ENCODE results near the gene SAMSN1. TPM values are rescaled to one million over a fixed set of nuclear protein-coding genes. Genes with fewer than 3 reads are reported as not detected.

SAMSN1 gene
- total and polyA plus RNA-seq, 10 donors = 24.8 to 79.2 (median 47.1) TPM

DNA sequence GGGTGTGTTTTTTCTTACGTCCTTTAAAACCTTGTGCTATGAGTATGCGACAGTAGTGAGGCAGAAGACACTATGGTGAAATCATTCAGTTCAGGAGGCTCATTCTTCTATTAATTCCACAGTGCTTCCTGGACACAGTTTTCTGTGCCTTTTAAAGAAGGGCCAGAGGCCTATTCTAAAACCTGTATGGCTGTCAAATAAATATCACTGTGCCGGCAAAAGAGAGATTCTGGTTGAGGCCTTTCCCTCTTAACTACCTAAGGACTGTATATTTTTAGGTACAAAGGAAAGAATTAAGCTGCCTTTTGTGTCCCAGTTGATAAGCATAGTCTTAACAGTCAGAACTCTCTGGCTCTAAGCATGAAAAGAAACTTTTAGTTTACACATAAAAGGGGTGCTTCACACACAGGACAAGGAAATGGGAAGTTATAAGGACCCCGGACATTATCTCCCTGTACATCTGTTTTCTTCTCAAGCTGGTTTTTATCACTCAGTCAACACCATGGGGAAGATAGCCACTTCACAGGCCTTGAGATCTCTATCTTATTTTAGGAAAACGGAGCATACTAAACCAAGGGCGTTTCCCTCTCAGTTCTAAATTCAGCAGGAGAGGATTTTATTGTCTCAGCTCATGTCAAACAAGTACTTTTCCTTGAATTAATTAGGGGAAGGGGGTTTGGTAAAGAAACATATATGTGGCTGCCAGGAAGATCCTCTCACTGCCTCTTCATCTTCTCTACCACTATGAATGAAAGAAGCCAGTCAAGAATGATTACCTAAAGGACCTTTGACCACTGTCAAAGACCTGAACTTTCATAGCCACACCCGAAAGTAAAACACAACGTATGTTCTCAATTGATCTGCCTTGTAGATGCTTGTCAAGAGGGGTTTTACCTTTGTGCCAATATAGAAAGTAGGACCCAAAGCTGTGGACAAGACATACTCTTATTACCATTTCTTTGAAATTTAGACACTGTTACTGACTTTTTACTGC is 91.8 kb downstream of the SAMSN1 start:
- Histone ChIP-seq H3K36me3 (no peaks in the 10 kb centered on the region), H3K27me3 (replicated peaks in 1 of 7) (no peaks in the 10 kb centered on the region), H3K9me3 (no peaks in the 10 kb centered on the region), H3K4me1 (peaks cover 0 to 14% (median 0%) of the 10 kb centered on the region in 6 donors), H3K4me3 (no peak overlapping the region), H3K27ac (no peak overlapping the region)
- no peak for DNase-seq
- WGBS, 5 donors = 43 to 52% (median 47%) methylated on average over 8 of the region's 8 CpGs
- TF ChIP-seq, protein P1, sequence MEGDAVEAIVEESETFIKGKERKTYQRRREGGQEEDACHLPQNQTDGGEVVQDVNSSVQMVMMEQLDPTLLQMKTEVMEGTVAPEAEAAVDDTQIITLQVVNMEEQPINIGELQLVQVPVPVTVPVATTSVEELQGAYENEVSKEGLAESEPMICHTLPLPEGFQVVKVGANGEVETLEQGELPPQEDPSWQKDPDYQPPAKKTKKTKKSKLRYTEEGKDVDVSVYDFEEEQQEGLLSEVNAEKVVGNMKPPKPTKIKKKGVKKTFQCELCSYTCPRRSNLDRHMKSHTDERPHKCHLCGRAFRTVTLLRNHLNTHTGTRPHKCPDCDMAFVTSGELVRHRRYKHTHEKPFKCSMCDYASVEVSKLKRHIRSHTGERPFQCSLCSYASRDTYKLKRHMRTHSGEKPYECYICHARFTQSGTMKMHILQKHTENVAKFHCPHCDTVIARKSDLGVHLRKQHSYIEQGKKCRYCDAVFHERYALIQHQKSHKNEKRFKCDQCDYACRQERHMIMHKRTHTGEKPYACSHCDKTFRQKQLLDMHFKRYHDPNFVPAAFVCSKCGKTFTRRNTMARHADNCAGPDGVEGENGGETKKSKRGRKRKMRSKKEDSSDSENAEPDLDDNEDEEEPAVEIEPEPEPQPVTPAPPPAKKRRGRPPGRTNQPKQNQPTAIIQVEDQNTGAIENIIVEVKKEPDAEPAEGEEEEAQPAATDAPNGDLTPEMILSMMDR (IDR thresholded peaks at IDR 0.05 in 8 of 11, conservative IDR thresholded peaks at IDR 0.05 in 3 of 11) = no peak
- TF ChIP-seq POLR2A (IDR thresholded peaks at IDR 0.05) (no peak), POLR2AphosphoS5 (IDR thresholded peaks at IDR 0.05) (no peak)
- intact Hi-C loops (cut with DNase I; ENCODE audit: low total_unique reads) = no loop called here

DNA sequence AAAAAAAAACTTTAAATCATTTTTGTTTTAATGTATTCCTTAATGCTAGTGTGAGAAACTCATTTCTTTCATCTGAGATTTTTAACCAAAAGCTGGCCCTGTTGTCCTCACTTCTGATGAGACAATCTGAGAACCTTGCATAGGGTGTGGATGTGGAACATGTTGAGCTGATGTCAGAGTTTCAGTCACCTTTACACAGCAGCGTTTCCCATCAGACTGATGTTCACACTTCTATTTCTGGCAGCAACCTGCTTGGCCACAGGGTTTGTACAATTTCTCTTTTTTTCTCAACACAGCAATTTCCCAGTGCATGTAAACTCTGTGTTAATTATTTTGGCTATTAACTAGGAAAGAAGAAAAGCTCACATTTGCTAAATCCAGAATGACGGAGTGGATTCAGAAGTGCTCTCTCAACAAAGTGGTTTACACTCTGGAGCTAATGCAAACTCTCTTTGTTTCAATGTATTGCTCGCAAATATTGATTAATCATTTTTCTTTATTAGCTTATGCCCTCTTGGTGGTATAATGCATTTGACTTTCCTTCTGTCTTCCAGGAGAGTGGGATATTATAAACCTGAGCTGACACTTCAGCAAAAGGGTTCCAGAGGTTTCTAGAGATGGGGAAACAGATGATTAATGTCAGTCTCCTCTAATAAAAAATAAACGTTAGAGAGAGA is 92.6 kb downstream of the SAMSN1 start:
- TF ChIP-seq POLR2A (IDR thresholded peaks at IDR 0.05) = no peak
- TF ChIP-seq, protein P1 (IDR thresholded peaks at IDR 0.05 in 8 of 11, conservative IDR thresholded peaks at IDR 0.05 in 3 of 11) = no peak
- TF ChIP-seq POLR2AphosphoS5 (IDR thresholded peaks at IDR 0.05) = no peak
- Histone ChIP-seq H3K36me3 (no peaks in the 10 kb centered on the region), H3K4me3 (no peak overlapping the region), H3K27ac (peak overlapping the region in 1 of 8 donors; percentile 12), H3K9me3 (no peaks in the 10 kb centered on the region), H3K4me1 (peaks cover 0 to 14% (median 0%) of the 10 kb centered on the region in 6 donors), H3K27me3 (replicated peaks in 1 of 7) (no peaks in the 10 kb centered on the region)
- 54 to 64% (median 61%) methylated on average over 4 of the region's 4 CpGs for WGBS, 5 donors
- intact Hi-C loops (cut with DNase I; ENCODE audit: low total_unique reads) = no loop called here
- DNase-seq = no peak

GRCh38 chr21:14452727-14453241 is 93.3 kb downstream of the SAMSN1 start:
- Histone ChIP-seq H3K27me3 (replicated peaks in 1 of 7) (no peaks in the 10 kb centered on the region), H3K27ac (peak overlapping the region in 1 of 8 donors; percentile 12), H3K9me3 (no peaks in the 10 kb centered on the region), H3K4me1 (peaks cover 0 to 14% (median 0%) of the 10 kb centered on the region in 6 donors), H3K36me3 (no peaks in the 10 kb centered on the region), H3K4me3 (no peak overlapping the region)
- intact Hi-C loops (cut with DNase I; ENCODE audit: low total_unique reads) = no loop called here
- no peak for DNase-seq
- no peak for TF ChIP-seq POLR2AphosphoS5 (IDR thresholded peaks at IDR 0.05)
- WGBS, 5 donors = 79 to 89% (median 84%) methylated on average over 7 of the region's 7 CpGs

DNA sequence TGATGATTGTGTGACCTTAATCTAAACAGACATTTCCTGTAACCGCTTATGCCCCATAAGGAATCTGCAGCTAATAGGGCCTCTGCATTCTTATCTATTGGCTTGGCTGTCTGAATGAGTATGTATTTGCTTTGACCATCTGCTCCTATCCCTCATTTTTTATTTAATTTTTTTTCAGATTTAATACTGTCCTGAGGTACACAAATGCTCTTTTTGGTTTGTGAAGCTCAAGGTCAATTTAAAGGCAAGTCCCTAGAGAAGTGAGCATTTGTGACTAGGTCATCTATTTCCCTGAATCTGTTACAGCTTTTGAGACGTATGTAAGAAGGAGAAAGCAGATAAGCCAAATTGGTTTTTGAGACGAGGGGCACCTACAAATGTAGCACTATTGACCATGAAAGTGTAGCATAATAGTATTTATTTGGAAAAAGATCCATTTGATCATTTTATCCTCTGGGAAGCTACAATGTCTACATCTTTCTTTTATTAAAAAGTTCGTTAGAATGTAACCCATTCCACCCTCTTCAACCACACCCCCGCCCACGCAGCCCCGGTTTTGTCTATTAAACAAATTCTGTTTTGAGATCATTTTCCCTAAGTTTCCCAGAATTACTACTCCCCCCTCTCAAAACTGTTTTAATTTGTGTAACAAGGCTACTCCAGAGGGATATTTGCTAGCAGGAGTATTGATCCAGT is 93.9 kb downstream of the SAMSN1 start:
- no peak overlapping the region for H3K4me3 ChIP-seq
- intact Hi-C loops (cut with DNase I; ENCODE audit: low total_unique reads) = no loop called here
- H3K36me3 ChIP-seq = no peaks in the 10 kb centered on the region
- H3K27ac ChIP-seq = no peak overlapping the region
- WGBS, 5 donors = 74 to 83% (median 80%) methylated on average over 7 of the region's 7 CpGs
- TF ChIP-seq, protein P1 (IDR thresholded peaks at IDR 0.05 in 8 of 11, conservative IDR thresholded peaks at IDR 0.05 in 3 of 11) = no peak
- no peak for TF ChIP-seq POLR2A (IDR thresholded peaks at IDR 0.05)
- no peaks in the 10 kb centered on the region for H3K27me3 ChIP-seq (replicated peaks in 1 of 7)
- H3K4me1 ChIP-seq = peaks cover 0 to 14% (median 0%) of the 10 kb centered on the region in 6 donors
- H3K9me3 ChIP-seq = no peaks in the 10 kb centered on the region
- DNase-seq = no peak
